ENCODE measurements around the gene JPH4.

The JPH4 gene

DNA sequence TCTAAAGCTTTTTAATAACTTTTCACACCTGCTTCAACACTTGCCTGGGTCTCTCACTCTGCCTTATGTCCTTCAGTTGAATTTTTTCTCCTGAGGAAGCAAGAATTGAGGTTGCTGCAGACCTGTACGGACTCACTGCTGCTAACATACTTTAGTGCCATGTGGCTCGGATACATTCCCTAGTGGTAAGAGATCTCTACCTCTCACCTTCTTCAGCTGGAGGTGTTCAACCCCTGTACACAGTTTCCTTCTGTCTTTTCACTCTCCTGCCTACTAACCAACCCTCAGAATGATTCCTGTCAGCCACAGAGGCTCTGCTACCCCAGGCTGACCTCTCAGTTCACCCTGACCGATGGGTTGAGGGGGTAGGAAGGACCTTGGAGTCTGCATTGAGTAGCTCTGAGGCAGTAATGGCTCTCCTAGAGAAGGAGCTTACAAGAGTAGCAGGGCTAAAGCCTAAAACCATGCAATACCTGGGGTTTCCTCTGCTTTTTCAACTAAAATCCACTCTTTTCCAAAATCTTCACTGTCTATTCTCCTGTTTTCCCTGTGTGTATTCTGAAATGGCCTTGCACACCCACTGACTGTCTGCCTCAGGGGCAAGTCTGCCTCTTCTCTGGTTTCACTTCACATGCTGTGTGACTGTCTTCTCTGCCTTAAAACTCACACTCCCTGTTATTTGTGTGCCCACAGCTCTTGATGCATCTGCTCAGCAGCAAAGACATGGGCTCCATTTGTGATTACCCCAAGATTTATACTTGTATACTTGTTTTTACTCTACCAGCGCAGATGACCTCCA, 43.5 kb upstream of the JPH4 start:
- TF ChIP-seq, protein P1, sequence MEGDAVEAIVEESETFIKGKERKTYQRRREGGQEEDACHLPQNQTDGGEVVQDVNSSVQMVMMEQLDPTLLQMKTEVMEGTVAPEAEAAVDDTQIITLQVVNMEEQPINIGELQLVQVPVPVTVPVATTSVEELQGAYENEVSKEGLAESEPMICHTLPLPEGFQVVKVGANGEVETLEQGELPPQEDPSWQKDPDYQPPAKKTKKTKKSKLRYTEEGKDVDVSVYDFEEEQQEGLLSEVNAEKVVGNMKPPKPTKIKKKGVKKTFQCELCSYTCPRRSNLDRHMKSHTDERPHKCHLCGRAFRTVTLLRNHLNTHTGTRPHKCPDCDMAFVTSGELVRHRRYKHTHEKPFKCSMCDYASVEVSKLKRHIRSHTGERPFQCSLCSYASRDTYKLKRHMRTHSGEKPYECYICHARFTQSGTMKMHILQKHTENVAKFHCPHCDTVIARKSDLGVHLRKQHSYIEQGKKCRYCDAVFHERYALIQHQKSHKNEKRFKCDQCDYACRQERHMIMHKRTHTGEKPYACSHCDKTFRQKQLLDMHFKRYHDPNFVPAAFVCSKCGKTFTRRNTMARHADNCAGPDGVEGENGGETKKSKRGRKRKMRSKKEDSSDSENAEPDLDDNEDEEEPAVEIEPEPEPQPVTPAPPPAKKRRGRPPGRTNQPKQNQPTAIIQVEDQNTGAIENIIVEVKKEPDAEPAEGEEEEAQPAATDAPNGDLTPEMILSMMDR (conservative IDR thresholded peaks at IDR 0.05; ENCODE audit: control insufficient read depth, insufficient read depth, low read depth, low read length) = no peak
- H3K4me3 ChIP-seq (ENCODE audit: control insufficient read depth, low read depth, low read length) = no peak overlapping the region
- DNase-seq (ENCODE audit: low read depth) = no peak

- H3K4me3 ChIP-seq (ENCODE audit: control insufficient read depth, low read depth, low read length) = no peak overlapping the region
- no peak for DNase-seq (ENCODE audit: low read depth)
- TF ChIP-seq, protein P1 (conservative IDR thresholded peaks at IDR 0.05; ENCODE audit: control insufficient read depth, insufficient read depth, low read depth, low read length) = no peak
Measured at GRCh38 chr14:23621204-23621931, 42.8 kb upstream of the JPH4 start.

DNA sequence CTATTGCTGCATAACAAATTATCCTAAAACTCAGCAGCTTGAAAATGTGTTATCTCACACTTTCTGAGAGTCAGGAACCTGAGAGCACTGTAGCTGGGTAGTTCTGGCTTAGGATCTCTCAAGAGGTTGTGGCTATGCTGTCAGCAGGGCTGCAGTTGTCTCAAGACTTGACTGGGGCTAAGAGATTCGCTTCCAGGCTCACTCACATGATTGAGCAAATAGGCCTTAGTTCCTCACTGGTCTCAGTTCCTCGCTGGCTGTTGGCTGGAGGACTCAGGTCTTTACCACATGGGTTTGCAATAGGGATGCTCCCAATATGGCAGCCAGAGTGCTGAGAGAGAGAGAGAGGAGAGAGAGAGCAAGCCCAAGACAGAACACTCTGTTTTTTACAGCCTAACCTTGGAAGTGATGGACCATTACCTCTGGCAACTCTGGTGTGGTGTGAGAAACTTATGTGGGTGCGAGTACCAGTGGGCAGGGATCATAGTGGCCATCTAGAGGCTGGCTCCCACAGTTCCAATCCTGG, 41.6 kb upstream of the JPH4 start:
- TF ChIP-seq, protein P1 (conservative IDR thresholded peaks at IDR 0.05; ENCODE audit: control insufficient read depth, insufficient read depth, low read depth, low read length) = no peak
- H3K4me3 ChIP-seq (ENCODE audit: control insufficient read depth, low read depth, low read length) = no peak overlapping the region
- DNase-seq (ENCODE audit: low read depth) = no peak

DNA sequence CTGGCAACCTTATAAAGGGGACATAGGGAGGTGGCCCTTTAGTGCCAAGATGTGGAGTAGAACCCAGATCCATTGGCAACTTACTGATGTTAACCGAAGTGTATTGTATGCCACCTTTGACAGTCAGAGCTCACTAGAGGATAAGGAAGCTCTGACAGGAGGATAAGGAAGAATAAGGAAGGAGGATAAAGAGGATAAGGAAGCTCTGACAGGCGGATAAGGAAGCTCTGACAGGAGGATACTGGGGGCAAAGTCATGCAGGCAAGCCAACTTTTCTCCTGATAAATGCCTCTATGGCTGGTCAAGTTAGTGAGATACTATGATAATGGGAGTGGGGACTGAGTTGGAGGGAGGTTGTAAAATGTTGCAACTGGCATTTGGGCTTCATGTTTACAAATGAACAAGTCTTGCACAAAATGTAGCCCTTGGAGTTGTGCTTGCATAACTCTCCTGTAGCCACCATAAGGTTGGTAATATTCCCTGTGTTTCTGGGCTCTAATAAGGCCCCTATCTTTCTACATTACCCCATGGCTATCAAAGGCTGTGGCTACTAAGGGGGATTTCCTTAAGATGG, 39.9 kb upstream of the JPH4 start:
- TF ChIP-seq, protein P1 (conservative IDR thresholded peaks at IDR 0.05; ENCODE audit: control insufficient read depth, insufficient read depth, low read depth, low read length) = no peak
- no peak overlapping the region for H3K4me3 ChIP-seq (ENCODE audit: control insufficient read depth, low read depth, low read length)
- no peak for DNase-seq (ENCODE audit: low read depth)

DNA sequence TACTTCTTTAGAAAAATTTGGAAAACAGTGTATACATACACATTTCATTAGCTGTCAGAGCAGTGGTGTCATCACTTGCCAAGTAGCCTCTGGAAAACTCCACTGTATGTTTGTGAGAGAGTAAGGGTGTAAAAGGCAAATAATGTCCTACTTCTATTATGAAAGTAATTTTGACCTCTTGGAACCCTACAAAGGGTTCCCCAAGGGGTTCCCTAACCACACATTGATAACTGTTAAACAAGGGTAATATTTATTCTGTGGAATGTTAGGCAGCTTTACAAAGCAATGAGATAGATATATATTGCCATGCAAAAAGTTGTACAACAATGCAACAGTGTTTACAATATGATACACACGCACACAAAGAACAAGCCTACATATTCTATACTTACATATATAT, 38.9 kb upstream of the JPH4 start:
- H3K4me3 ChIP-seq (ENCODE audit: control insufficient read depth, low read depth, low read length) = no peak overlapping the region
- no peak for DNase-seq (ENCODE audit: low read depth)
- TF ChIP-seq, protein P1 (conservative IDR thresholded peaks at IDR 0.05; ENCODE audit: control insufficient read depth, insufficient read depth, low read depth, low read length) = no peak

DNA sequence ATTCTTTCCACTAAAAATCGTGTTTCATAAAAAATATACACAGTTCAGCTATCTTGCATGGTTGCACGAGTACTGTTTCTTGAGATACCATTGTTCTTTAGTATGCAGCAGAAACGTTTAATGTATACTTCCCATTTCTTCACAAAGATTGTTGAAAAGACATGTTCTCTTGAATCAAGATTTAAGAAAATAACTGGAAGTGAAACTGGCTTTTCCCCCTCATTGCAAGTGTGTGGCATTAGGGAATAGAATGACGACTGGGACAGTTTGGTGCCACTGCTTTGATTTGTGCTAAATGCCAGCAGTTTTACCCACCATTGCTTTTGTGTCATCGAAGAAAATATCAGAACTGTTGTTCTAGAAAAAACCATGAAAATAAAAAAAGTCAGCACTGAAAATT, 37.3 kb upstream of the JPH4 start:
- no peak overlapping the region for H3K4me3 ChIP-seq (ENCODE audit: control insufficient read depth, low read depth, low read length)
- TF ChIP-seq, protein P1 (conservative IDR thresholded peaks at IDR 0.05; ENCODE audit: control insufficient read depth, insufficient read depth, low read depth, low read length) = no peak
- DNase-seq (ENCODE audit: low read depth) = no peak
